CD14-positive monocyte (primary cell): ENCODE measurements around the gene RHOBTB3. TPM values are rescaled to one million over a fixed set of nuclear protein-coding genes. Genes with fewer than 3 reads are reported as not detected.

ENCODE experiments used
- DNase-seq, 3 donors: peaks; one replicate each; pipeline ENCODE4 v3.0.0-alpha.2; 2011 to 2022
- H2AFZ ChIP-seq: 2 replicates; pipeline ENCODE4 v1.6.0; 2012; ENCODE audit warnings: mild to moderate bottlenecking, low read depth, low read length, inconsistent platforms; ENCODE audit not compliant: insufficient read depth, poor library complexity, severe bottlenecking
- H3K27ac ChIP-seq, 2 donors: 1 replicate in 1 of 2; 2 replicates in 1 of 2; pipeline ENCODE4 v1.5.1; 2012 to 2013; ENCODE audit warnings: low read length in 2 of 2, control low read depth in 1 of 2, inconsistent platforms in 1 of 2, low read depth in 1 of 2, mild to moderate bottlenecking in 1 of 2
- H3K27me3 ChIP-seq, 2 donors: one replicate each; pipeline versions ENCODE4 v1.6.0 to v1.6.1; 2011 to 2013; ENCODE audit warnings: low read length in 2 of 2; ENCODE audit not compliant: control insufficient read depth in 2 of 2, insufficient read depth in 2 of 2
- H3K36me3 ChIP-seq, 2 donors: replicated peaks in 1 of 2; 1 replicate in 1 of 2; 2 replicates in 1 of 2; pipeline versions ENCODE4 v1.5.1 to v1.6.1; 2012 to 2013; ENCODE audit warnings: low read length in 2 of 2, control low read depth in 1 of 2, inconsistent platforms in 1 of 2, mild to moderate bottlenecking in 1 of 2; ENCODE audit not compliant: insufficient read depth in 2 of 2, control insufficient read depth in 1 of 2
- H3K4me1 ChIP-seq, 2 donors: 1 replicate in 1 of 2; 2 replicates in 1 of 2; pipeline versions ENCODE4 v1.5.1 to v1.6.1; 2012 to 2013; ENCODE audit warnings: low read length in 2 of 2, control low read depth in 1 of 2, inconsistent platforms in 1 of 2, mild to moderate bottlenecking in 1 of 2, moderate library complexity in 1 of 2; ENCODE audit not compliant: insufficient read depth in 2 of 2, control insufficient read depth in 1 of 2
- H3K4me2 ChIP-seq: replicated peaks from 2 replicates; pipeline ENCODE3; 2012; ENCODE audit warnings: low read length, moderate library complexity, mild to moderate bottlenecking; ENCODE audit not compliant: poor library complexity, severe bottlenecking; ENCODE audit errors: extremely low read depth
- H3K4me3 ChIP-seq, 3 experiments: fragments of 200-600 bp in 1 of 3; sonication (generic) in 1 of 3; replicated peaks in 1 of 3; 1 replicate in 2 of 3; 2 replicates in 1 of 3; pipeline ENCODE4 v1.5.1; 2011 to 2013; ENCODE audit warnings: low read length in 3 of 3, mild to moderate bottlenecking in 3 of 3, control low read depth in 2 of 3, low read depth in 2 of 3, inconsistent platforms in 1 of 3, moderate library complexity in 1 of 3
- H3K79me2 ChIP-seq: 2 replicates; pipeline ENCODE4 v1.6.0; 2012; ENCODE audit warnings: mild to moderate bottlenecking, control low read depth, inconsistent platforms, low read length, moderate library complexity; ENCODE audit not compliant: insufficient read depth
- H3K9ac ChIP-seq: 2 replicates; pipeline ENCODE4 v1.6.0; 2017; ENCODE audit warnings: low read length, mild to moderate bottlenecking; ENCODE audit not compliant: insufficient read depth, poor library complexity, severe bottlenecking
- H3K9me3 ChIP-seq, 2 donors: replicated peaks in 1 of 2; 1 replicate in 1 of 2; 2 replicates in 1 of 2; pipeline versions ENCODE4 v1.5.1 to v1.6.1; 2012 to 2013; ENCODE audit warnings: low read length in 2 of 2, control low read depth in 1 of 2; ENCODE audit not compliant: control insufficient read depth in 1 of 2, insufficient read depth in 1 of 2
- H4K20me1 ChIP-seq: 2 replicates; pipeline ENCODE4 v1.6.0; 2012; ENCODE audit warnings: mild to moderate bottlenecking, low read length, control low read depth, moderate library complexity; ENCODE audit not compliant: insufficient read depth
- H3K27ac Mint-ChIP-seq, 7 donors: one replicate each; pipeline ENCODE4 v1.8.0; 2020; ENCODE audit warnings: mild to moderate bottlenecking in 7 of 7, mixed read lengths in 7 of 7, moderate library complexity in 6 of 7, inconsistent platforms in 2 of 7
- H3K27me3 Mint-ChIP-seq, 3 donors: one replicate each; pipeline ENCODE4 v1.8.0; 2021 to 2022; ENCODE audit warnings: low read depth in 3 of 3, mild to moderate bottlenecking in 3 of 3, mixed read lengths in 3 of 3, moderate library complexity in 3 of 3, inconsistent platforms in 1 of 3
- H3K36me3 Mint-ChIP-seq, 2 donors: one replicate each; pipeline ENCODE4 v1.8.0; 2020; ENCODE audit warnings: mixed read lengths in 2 of 2, inconsistent platforms in 1 of 2, mild to moderate bottlenecking in 1 of 2
- H3K4me1 Mint-ChIP-seq: one replicate; pipeline ENCODE4 v1.8.0; 2020; ENCODE audit warnings: mild to moderate bottlenecking, mixed read lengths
- H3K4me3 Mint-ChIP-seq, 2 donors: one replicate each; pipeline ENCODE4 v1.8.0; 2020; ENCODE audit warnings: mild to moderate bottlenecking in 2 of 2, mixed read lengths in 2 of 2, moderate library complexity in 1 of 2
- H3K9me3 Mint-ChIP-seq, 7 donors: one replicate each; pipeline ENCODE4 v1.8.0; 2020 to 2022; ENCODE audit warnings: mixed read lengths in 7 of 7, mild to moderate bottlenecking in 6 of 7, moderate library complexity in 6 of 7, inconsistent platforms in 2 of 7
- WGBS: methylation state at CpG from one replicate; pipeline ENCODE4 v1.1.5; 2013; ENCODE audit warnings: missing lambda C conversion rate; ENCODE audit not compliant: insufficient coverage; 5-methylcytosine and 5-hydroxymethylcytosine counted together
- intact Hi-C, 2 donors: fragments of 100-400 bp; cut with micrococcal nuclease; formaldehyde crosslinking; loops; one replicate each; pipeline versions ENCODE4 v1.15.0 to v1.15.1; 2023
- polyA plus RNA-seq, 3 donors: library from polyadenylated mRNA; depleted of rRNA in 1 of 3; unstranded in 2 of 3; stranded (reverse) in 1 of 3; fragments of 300-500 nt in 2 of 3; fragments of >200 nt in 1 of 3; fragmentation: Illumina TruSeq in 2 of 3; gene quantifications; 1 replicate in 2 of 3; 2 replicates in 1 of 3; pipeline ENCODE4 v1.2.3, GENCODE V29; 2012 to 2021
- TF ChIP-seq, protein P1 (sequence below): fragments of 200-600 bp; IDR thresholded peaks from one replicate; pipeline ENCODE4 v1.8.0; 2022; ENCODE audit warnings: antibody characterized with exemption, mild to moderate bottlenecking

RHOBTB3 gene
- polyA plus RNA-seq, 3 donors, result 0.41 to 1.5 (median 0.63) TPM

DNA sequence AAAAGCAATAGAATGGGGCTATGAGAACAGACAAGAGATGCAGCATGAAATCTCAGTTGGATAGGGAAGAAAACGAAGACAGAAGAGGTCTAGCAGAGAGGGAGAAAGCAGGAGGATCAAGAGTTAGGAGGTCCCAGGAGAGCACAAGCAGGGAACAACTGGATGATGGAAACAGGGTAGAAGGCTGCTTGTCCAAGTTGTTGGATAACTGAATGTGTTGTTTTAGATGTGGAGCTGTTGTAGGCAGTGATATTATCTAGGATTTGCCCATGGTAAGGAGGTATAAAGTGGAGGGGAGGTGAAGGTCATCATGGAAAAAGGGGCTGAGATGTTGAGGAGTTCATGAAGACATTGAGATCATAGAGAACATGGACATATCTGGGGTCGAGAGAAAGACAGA, 12.4 kb upstream of the RHOBTB3 start:
- H3K79me2 ChIP-seq, result no peaks in the 10 kb centered on the region
- no peaks in the 10 kb centered on the region for H4K20me1 ChIP-seq
- H3K4me1 Mint-ChIP-seq, result peaks cover 17% of the 10 kb centered on the region
- DNase-seq, result no peak
- TF ChIP-seq, protein P1, sequence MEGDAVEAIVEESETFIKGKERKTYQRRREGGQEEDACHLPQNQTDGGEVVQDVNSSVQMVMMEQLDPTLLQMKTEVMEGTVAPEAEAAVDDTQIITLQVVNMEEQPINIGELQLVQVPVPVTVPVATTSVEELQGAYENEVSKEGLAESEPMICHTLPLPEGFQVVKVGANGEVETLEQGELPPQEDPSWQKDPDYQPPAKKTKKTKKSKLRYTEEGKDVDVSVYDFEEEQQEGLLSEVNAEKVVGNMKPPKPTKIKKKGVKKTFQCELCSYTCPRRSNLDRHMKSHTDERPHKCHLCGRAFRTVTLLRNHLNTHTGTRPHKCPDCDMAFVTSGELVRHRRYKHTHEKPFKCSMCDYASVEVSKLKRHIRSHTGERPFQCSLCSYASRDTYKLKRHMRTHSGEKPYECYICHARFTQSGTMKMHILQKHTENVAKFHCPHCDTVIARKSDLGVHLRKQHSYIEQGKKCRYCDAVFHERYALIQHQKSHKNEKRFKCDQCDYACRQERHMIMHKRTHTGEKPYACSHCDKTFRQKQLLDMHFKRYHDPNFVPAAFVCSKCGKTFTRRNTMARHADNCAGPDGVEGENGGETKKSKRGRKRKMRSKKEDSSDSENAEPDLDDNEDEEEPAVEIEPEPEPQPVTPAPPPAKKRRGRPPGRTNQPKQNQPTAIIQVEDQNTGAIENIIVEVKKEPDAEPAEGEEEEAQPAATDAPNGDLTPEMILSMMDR, result no peak
- peaks cover 0 to 2% (median 0%) of the 10 kb centered on the region in 3 donors for H3K27me3 Mint-ChIP-seq
- 76% methylated on average over 2 of the region's 2 CpGs for WGBS
- peaks cover 0 to 1% of the 10 kb centered on the region in 2 donors for H3K36me3 Mint-ChIP-seq
- H3K4me3 Mint-ChIP-seq, result no peak overlapping the region
- no peaks in the 10 kb centered on the region for H3K36me3 ChIP-seq
- H3K9me3 ChIP-seq, result no peaks in the 10 kb centered on the region
- no peak overlapping the region for H3K27ac Mint-ChIP-seq
- no peaks in the 10 kb centered on the region for H3K9me3 Mint-ChIP-seq
- no peak overlapping the region for H3K4me3 ChIP-seq
- peaks cover 14 to 19% of the 10 kb centered on the region in 2 donors for H3K4me1 ChIP-seq
- no peak overlapping the region for H3K27ac ChIP-seq
- no peak overlapping the region for H3K9ac ChIP-seq
- intact Hi-C loops, result no loop called here
- no peak overlapping the region for H3K4me2 ChIP-seq
- H3K27me3 ChIP-seq, result no peaks in the 10 kb centered on the region
- no peak overlapping the region for H2AFZ ChIP-seq

DNA sequence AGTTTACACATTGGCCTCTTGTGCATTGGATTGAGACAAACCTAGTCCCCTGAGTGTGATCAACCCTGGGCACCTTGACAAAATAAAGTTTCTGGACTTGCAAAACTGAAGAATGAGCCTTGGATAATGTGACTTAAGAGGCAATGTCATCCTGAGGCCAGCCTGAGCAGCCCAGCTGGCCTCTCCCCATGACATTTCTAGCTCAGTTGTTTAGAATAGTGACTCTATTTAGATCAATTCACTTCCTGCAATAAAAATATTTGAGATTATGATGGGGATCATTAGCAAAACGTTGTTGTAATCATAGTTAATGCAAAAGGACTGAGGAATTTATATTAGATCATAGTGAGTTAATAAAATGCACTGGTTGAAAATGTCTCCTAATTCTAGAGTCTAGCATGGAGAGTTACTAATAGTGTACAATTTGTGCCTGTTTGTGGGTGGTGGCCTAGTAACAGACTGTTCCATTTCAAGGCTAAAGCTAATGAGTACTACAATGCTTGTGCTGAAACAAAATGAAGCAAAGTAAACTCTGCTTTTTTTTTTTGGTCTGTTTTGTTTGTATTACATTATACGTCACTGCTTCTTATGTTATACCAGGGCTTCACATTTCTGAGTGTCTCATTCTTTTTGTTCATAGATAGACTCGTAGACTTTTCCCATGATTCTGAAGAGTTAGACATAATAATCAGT, 10.9 kb upstream of the RHOBTB3 start:
- TF ChIP-seq, protein P1, result no peak
- no peaks in the 10 kb centered on the region for H3K79me2 ChIP-seq
- H3K9me3 ChIP-seq, result no peaks in the 10 kb centered on the region
- intact Hi-C loops, result no loop called here
- H3K4me3 Mint-ChIP-seq, result no peak overlapping the region
- no peaks in the 10 kb centered on the region for H3K9me3 Mint-ChIP-seq
- no peak overlapping the region for H3K9ac ChIP-seq
- no peak overlapping the region for H3K27ac Mint-ChIP-seq
- H3K4me1 Mint-ChIP-seq, result peaks cover 12% of the 10 kb centered on the region
- H4K20me1 ChIP-seq, result no peaks in the 10 kb centered on the region
- H3K27me3 ChIP-seq, result no peaks in the 10 kb centered on the region
- no peak for DNase-seq
- no peak overlapping the region for H2AFZ ChIP-seq
- H3K4me1 ChIP-seq, result peaks cover 8 to 12% of the 10 kb centered on the region in 2 donors
- H3K4me2 ChIP-seq, result no peak overlapping the region
- peaks cover 0 to 2% (median 0%) of the 10 kb centered on the region in 3 donors for H3K27me3 Mint-ChIP-seq
- peaks cover 0 to 1% of the 10 kb centered on the region in 2 donors for H3K36me3 Mint-ChIP-seq
- 80% methylated on average over 1 of the region's 3 CpGs for WGBS
- no peaks in the 10 kb centered on the region for H3K36me3 ChIP-seq
- H3K27ac ChIP-seq, result no peak overlapping the region
- H3K4me3 ChIP-seq, result no peak overlapping the region
